H1 (cell line): ENCODE data around the gene FLT1.

Source experiments
- CEBPB ChIP-seq: IDR thresholded peaks from 2 replicates; pipeline ENCODE4 v1.6.1; 2012; ENCODE audit warnings: low read depth, low read length
- CTCF ChIP-seq, 3 experiments: IDR thresholded peaks; 1 replicate in 2 of 3; 2 replicates in 1 of 3; pipeline versions ENCODE4 v1.5.1 to v1.6.1; 2011; ENCODE audit warnings: low read length in 3 of 3, mild to moderate bottlenecking in 3 of 3, inconsistent platforms in 2 of 3, low read depth in 1 of 3, moderate library complexity in 1 of 3; ENCODE audit not compliant: insufficient read depth in 1 of 3; ENCODE audit errors: control extremely low read depth in 1 of 3
- EP300 ChIP-seq, 2 experiments: IDR thresholded peaks; 1 replicate in 1 of 2; 2 replicates in 1 of 2; pipeline ENCODE4 v1.6.1; 2011 to 2012; ENCODE audit warnings: low read depth in 2 of 2, low read length in 2 of 2, mild to moderate bottlenecking in 2 of 2, borderline replicate concordance in 1 of 2, inconsistent platforms in 1 of 2, moderate library complexity in 1 of 2
- JUN ChIP-seq: IDR thresholded peaks from 2 replicates; pipeline ENCODE4 v1.6.1; 2011; ENCODE audit warnings: low read depth, mild to moderate bottlenecking, improper control_type of control experiment, low read length
- POLR2A ChIP-seq, 2 experiments: IDR thresholded peaks; 1 replicate in 1 of 2; 2 replicates in 1 of 2; pipeline ENCODE4 v1.6.1; 2011; ENCODE audit warnings: low read depth in 2 of 2, low read length in 2 of 2, mild to moderate bottlenecking in 2 of 2; ENCODE audit errors: control extremely low read depth in 1 of 2

- TF ChIP-seq CEBPB, result no peak
- no peak for TF ChIP-seq CTCF (IDR thresholded peaks at IDR 0.05; ENCODE audit: control extremely low read depth in 1 of 3, insufficient read depth in 1 of 3, low read depth in 1 of 3, low read length in 3 of 3)
- TF ChIP-seq POLR2A (IDR thresholded peaks at IDR 0.05; ENCODE audit: control extremely low read depth in 1 of 2, low read depth in 2 of 2, low read length in 2 of 2), result no peak
- no peak for TF ChIP-seq EP300 (IDR thresholded peaks at IDR 0.05; ENCODE audit: borderline replicate concordance in 1 of 2, low read depth in 2 of 2, low read length in 2 of 2)
- TF ChIP-seq JUN, result no peak
Measured at GRCh38 chr13:28540612-28541011, 45.7 kb upstream of the FLT1 start.
